ENCODE data around the gene CIC.
A peak's percentile ranks its signal among the peaks of the same experiment; 100 is the strongest.

Gene CIC

DNA sequence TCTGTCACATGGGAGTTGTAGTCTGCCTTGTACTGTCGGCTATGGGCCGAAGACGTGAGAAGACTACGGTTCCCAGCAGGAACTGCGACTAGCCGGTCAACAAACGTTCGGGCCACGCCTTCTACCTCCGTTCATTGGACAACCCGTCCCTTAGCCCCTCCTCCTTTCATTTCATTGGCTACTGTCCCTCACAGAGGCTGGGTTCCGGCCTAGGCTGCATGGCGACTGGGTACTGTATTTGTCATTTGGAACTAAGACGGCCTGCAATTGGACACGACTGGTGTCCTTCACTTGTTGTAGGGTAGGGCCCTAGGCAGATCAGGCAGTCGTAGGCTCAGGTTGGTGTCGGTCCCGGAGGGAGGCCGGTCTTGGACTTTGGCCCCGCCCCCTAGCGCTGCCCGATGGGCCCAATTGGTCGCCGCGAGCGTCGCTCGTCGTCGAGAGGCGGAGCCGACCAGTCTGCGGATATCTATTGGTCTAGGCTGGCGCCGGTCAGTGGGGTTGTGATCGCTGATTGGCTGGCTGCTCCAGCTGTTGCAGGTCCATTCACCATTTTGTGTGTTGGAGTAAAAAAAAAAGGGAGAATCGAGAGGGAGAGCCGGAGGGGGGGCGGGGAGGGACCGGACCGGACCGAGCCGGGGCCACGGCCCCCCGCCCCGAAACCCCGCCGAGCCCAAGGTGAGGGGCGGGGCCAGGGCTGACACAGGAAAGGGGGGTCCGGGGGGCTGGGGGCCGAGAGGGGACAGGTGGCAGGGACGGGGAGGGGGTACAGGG lies at the start of gene CIC:
CIC (plus strand) TSS at position 549 of the 774 bp plus-strand sequence. CDS start 2,532 bp downstream, outside the sequence.
- DNase-seq (ENCODE audit: low read depth): peak; percentile 97

DNA sequence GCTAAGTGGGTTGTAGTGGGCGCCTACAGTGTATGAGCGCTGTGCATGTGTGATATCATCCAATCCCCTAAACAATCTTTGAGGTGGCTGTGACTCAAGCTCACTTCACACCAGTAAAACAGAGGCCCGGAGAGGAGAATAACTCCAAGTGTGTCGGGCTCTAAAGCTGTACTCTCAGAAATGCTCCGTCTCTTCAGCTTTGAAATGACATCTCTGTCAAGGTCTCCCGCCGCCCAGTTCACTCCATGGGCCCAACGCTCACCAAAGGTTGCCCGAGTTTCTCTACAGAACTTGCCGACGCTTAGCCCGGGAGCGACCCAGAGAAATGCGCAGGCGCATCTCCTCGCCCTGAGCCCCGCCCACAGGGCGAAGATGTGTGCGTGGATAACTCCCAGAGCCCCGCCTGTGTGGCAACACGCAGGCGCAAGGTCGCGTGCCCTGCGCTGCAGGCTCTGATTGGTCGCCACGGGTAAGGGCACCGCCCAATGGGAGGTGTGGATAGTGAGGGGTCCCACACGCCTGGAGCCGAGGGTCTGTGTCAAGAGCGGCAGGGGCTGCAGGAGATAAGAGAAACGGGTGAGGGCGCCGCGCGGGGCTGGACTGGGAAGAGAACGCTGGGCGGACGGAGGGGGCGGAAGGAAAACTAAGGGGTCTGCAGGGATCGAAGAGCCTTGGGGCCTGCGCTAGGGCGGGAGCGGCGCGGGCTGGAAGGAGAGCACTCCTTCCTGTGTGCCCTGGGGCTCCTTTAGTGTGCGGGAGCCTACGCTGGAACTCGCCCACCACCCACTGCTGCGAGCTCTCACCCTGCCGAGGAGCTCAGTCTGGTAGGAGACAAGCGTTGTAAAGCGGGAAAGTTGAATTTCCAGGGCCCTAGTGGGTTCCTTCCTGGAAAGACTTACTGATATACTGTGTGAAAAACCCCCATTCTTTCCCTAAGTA lies 49.0 kb upstream of the CIC start, which contains the start of gene ZNF526:
ZNF526 (plus strand) TSS at position 501 of the 939 bp plus-strand sequence. CDS start 4,092 bp downstream, outside the sequence.
- DNase-seq (ENCODE audit: low read depth): peak; percentile 96

DNA sequence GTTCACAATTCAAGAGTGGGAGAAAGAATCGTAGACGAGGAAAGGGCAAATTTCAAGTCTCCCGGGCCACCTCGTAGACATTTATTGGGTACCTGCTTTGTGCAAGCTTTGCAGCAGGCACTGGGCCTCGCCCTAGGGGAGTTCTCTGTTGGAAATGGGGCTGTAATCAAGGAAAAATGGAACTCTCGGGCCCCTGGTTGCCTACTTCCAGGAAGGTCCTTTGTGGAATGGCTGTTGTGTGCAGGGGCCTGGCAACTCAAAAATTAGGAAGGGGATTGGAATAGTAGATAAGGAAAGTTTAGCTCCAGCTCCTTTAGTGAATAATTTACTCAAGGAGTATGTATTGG lies 48.3 kb upstream of the CIC start:
- no peak for DNase-seq (ENCODE audit: low read depth)

DNA sequence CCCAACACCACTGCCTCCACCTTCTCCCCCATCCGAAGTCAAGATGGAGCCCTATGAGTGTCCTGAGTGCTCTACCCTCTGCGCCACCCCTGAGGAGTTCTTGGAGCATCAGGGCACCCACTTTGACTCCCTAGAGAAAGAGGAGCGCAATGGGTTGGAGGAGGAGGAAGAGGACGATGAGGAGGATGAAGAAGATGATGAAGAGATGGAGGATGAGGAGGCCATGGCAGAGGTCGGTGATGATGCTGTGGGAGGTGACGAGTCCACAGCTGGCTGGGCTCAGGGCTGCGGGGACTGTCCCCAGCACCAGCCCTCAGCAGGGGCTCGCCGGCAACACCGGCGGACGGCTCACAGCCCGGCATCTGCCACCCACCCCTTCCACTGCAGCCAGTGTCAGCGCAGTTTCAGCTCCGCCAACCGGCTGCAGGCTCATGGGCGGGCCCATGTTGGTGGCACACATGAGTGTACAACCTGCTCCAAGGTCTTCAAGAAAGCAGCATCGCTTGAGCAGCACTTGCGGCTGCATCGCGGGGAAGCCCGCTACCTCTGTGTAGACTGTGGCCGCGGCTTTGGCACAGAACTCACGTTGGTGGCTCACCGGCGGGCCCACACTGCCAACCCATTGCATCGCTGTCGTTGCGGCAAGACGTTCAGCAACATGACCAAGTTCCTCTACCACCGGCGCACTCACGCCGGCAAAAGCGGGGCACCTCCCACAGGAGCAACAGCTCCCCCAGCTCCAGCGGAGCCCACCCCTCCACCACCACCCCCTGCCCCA lies 43.9 kb upstream of the CIC start:
- no peak for DNase-seq (ENCODE audit: low read depth)

DNA sequence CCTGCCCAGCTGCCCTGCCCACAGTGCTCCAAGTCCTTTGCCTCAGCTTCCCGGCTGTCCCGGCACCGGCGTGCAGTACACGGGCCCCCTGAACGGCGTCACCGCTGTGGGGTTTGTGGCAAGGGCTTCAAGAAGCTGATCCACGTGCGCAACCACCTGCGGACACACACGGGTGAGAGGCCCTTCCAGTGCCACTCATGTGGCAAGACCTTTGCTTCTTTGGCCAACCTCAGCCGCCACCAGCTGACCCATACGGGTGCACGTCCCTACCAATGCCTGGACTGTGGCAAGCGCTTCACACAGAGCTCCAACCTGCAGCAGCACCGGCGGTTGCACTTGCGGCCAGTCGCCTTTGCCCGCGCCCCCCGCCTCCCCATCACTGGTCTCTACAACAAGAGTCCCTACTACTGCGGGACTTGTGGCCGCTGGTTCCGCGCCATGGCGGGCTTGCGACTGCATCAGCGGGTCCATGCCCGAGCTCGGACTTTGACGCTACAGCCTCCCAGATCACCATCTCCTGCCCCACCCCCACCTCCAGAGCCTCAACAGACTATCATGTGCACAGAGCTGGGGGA lies 43.2 kb upstream of the CIC start:
- no peak for DNase-seq (ENCODE audit: low read depth)

DNA sequence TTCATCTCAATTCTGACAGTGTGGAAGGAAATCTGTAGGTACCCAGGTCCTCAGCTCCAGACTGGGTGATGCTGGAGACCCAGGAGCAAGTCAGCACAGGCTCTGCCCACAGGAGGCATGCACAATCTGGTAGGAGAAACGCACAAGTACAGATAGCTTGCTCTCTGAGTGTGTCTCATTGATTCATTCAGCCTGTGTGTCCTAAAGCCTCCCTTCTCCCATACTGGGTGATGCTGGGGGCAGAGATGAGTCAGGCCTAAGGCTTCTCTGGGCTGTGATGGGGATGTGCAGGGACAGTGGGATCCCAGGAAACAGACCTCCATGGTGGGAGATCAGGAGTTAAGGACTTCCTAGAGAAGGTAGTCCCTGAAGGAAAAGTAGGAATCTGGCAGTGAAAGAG lies 42.2 kb upstream of the CIC start:
- no peak for DNase-seq (ENCODE audit: low read depth)

DNA sequence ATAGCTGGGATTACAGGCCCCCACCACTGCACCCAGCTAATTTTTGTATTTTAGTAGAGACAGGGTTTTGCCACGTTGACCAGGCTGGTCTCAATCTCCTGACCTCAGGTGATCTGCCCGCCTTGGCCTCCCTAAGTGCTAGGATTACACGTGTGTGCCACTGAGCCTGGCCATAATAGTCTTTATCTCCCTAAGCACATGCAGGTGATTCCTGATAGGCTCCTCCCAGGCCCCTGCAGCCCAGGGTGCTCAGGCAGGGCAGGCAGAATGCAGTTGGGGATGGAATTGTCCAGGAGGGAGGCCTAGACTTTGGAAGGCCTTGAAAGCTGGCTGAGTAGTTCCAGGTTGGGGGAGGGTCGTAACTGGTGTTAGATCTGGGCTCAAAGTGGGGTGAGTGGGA lies 40.4 kb upstream of the CIC start:
- DNase-seq (ENCODE audit: low read depth): no peak

DNA sequence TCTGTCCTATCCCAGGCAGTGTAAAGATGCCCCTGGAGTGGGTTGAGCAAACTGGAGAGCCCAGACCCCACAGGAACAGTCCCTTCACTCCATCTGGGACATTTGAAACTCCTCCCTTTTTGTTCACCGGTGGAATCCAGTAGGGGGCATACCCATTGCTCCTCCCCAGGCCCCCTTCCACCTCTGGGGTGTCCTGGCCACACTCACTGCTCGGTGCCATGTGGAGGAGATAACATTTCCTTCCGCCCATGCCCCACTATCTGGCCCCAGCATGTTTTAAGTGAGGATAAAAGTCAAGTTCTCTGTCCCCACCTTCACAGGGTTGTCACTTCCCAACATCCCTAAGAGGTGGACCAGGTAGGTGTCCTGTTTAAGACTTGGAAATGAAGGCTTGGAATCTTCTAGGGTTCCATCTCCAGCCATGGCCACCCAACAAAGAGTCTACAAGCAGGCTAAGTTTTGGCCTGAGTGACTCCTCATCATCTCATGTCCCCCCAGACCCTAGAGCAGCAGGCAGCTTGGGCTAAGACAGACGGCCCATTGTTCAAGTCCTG lies 39.7 kb upstream of the CIC start:
- DNase-seq (ENCODE audit: low read depth): no peak

DNA sequence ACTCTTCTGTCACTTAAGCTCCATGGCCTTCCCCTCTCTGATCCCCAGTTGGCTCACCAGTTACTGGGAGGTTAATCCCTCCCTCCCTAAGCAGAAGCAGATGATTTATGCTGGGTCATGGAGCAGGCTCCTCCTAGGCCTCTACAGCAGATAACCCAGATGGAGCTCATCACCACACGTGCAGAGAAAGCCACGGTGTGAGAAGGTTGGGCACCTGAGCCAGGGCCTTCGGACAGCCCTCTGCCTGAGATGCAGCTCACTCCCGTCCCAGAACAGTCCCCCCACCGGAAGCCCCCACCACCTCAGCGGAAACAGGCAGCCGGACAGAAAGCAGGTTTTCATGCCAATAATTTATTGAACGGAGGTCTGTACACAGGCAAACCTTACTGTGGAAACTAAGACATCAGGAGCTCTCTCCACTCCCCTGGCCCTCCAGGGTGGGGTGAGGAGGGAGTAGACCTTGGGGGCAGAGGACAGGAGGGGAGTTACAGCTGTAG lies 39.1 kb upstream of the CIC start:
- DNase-seq (ENCODE audit: low read depth): no peak

DNA sequence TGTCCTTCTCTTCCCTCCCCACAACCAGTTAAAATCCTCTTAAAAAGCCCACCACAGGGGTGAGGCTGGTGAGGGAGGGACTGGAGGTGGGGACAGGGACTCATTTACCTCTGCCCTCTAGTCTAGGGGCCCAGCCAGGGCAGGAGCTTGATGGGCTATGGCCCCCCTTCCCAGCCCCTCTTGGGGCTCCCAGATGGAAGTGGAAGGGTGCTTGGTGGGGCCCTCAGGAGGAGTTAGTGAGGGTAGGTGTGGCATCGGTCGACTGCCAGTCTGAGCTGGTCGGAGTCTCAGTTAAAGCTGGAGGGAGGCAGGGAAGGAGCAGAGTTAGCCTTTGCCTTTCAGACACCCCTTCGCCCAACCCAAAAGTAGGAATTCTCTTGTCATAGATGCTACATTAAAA lies 38.5 kb upstream of the CIC start:
- no peak for DNase-seq (ENCODE audit: low read depth)

DNA sequence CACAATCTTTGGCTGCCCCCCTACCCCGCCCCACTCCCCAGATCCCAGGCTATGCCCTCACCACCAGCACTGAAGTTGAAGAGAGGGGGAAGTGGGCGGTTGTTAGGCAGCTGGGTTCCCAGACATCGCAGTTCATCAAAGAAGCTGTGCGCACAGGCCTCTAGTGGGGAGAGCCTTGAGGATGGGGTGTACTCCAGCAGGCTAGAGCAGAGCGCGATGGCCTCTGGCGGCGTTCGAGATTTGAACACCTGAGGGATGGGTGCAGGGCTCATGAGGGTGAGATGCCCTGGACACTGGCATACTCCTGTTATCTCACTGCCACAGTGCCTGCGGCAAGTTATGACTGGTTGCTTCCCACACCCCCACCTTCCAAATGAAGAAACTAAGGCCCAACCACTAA lies 36.6 kb upstream of the CIC start:
- DNase-seq (ENCODE audit: low read depth): no peak

DNA sequence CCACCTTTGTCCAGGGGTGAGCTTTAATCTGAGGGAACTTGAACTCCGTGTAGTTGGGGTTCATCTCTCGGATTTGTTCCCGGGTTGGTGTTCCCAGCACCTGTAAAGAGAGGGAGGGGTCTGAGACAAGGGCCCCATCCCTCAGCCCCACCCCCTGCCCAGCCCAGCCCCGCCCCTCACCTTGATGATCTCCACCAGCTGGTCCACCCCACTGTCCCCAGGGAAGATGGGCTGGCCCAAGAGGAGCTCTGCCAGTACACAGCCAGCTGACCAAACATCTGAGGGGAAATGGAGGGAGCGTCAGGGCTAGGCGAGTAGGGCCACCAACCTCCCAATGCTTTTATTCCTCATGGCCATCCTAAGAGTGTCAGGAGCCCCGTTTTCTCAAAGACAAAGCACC lies 35.9 kb upstream of the CIC start:
- no peak for DNase-seq (ENCODE audit: low read depth)

DNA sequence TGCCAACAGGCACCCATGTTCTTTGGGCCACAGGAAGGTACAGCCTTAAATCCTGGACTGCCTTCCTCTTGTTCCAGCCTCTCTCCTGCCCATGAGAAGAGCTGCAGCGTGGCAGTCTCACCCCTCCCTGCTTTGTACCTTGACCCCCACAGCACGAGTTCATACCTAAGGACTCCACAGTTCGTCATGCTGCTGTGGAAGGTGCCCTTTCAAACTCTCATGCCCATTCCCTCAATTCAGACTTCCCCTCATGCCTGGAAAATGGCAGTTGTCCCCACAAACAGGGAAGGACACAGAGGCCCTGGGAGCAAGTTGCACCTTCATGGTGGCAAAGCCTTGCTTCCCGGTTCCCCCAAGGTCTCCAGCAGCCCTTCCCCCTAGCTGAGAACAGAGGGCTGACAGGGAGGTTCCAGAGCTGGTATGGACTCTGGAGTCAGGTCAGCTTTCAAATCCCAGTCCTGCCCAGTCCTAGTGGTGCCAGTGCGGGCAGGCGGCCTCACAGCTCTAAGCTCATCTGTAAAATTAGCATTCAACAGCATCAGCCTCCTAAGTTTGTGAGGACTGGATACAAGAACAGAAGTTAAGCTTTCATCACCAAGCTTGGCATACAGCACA lies 35.3 kb upstream of the CIC start:
- no peak for DNase-seq (ENCODE audit: low read depth)

DNA sequence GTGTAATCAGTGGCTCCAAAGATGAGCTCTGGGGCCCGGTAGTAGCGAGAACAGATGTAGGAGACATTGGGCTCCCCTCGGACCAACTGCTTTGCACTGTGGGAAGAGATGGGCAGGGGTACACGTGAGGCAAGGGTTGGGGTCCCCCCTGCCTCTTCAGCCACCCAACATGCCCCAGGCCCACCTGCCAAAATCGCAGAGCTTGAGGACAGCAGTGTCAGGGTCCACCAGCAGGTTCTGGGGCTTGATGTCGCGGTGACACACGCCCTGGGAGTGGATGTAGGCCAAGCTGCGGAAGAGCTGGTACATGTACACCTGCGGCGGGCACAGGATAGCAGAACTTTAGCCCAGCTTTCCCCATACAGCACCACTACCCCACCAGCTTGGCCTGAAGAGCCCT lies 34.7 kb upstream of the CIC start:
- no peak for DNase-seq (ENCODE audit: low read depth)

DNA sequence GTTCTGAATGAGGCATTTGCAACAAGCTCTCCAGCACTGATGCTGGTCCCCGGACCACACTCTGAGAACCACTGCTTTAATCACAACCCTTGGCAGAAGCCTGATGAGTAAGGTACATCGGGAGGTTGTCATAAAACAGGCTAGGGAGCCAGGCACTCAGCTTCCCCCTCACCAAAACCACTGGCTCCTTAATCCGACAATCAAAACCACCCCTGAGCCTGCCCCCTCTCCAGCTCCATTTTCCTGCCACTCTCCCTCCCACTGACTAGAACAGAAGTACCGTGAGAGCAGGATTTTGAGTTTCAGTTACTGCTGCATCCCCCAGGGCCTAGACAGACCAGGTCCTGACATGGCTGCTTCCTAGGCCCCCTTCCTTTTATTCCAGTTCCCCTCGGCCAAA lies 33.9 kb upstream of the CIC start:
- no peak for DNase-seq (ENCODE audit: low read depth)

DNA sequence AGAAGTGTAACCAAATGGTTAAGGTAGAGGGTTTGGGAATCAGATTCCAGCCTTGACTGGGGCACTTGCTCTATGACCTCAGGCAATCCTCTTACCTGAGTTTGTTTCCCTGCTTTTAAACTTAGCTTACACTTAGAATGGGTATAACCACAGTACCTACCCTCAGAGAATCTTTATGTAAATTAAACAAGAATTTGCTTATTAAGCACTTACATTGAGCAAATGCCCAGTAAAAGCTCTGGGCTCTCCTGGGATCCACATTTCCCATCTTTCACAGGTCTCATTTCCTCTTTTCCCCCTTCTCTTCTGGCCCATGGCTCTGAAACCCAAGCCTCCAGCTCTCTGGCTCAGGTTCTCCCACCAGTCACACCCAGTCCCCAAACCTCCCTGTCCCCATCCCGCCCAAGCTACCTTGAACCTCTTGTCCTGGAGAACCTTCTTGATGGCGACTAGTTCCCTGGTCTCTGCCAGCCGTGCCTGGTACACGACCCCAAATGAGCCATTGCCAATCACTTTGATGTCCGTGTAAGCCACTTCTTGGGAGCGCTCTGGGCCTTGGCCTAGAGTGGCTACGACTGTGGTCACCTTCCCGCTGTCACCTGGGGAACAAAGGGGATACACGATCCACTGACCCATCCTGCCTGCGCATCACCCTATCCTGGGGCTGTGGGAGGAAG lies 29.4 kb upstream of the CIC start:
- DNase-seq (ENCODE audit: low read depth): no peak

DNA sequence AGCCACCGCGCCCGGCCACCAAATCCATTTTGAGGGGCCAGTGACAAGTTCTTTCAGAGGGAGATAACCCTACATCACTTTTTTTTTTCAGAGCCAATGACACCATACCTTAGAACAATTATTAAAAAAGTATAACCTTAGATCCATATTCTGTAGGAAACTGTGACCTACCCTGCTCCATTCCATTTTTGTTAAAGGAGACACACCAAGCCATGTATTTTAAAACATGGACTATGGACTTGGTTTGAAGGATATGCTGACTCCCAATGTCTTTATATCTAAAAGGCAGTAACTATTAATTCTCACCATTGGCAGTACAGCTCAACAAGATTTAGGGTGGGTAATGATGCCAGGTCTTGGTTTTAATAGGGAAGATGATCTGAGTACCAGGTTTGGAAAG lies 27.8 kb upstream of the CIC start:
- no peak for DNase-seq (ENCODE audit: low read depth)

DNA sequence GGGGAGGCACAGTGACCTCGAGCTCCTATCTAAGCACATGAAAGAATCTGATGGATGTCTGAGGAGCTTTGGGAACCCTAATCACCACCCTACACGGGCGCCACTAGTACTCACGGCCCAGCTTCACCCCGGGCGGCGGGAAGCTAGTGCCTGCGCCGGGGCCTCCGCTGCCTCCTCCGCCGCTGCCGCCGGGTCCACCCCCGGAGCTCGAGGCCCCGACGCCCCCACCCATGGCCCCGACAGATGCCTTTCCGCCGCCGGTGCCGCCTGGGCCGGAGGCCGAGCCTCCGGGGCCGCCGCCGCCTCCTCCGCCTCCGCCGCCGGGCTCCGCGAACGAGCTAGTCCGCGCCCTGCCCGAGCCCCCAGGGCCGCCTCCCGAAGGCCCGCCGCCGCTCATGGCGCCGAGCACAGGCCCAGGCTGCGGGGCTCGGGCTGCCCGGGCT lies 27.0 kb upstream of the CIC start:
- DNase-seq (ENCODE audit: low read depth): no peak

DNA sequence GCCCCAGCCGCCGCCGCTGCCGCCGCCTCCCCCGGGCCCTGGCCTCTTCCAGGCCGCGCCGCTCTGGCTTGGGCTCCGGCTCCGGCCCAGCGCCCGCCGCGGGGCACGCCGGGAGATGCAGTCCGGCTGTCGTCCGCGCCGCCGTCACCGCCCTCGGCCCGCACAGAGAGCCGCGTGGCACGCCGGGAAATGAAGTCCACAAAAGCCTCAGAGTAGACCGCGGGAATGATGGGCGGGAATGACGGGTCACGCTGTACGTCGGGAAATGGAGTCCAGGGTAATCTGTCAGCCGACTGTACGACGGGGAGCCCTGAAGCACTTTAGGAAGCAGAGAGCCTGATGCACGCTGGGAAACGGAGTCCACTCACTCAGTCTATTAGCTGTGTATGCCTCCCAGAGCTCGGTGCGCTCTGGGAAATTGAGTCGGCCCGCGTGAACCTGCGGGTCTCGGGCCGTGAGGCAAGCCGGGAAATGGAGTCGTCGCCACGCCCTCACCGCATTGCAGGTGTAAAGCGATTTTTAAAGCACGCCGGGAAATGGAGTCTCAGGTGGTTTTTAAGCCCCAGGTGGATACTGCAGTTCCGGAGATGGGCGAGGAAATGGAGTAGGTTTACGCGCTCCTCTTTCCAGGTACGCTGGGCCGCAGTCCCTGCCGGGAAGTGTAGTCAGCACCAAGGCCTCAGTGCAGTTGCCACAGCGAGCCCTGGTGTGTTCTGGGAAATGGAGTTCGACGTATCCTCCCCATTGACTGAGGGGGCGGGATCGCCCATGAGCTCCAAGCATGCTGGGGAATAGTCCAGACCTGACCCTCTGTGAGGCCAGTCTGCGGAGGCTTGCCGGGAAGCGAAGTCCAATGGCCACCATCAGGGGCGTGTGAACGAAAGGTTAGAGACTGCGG lies 26.3 kb upstream of the CIC start, which contains the start of gene GSK3A:
GSK3A (minus strand) TSS at position 91 of the 898 bp plus-strand sequence. CDS start 137 bp downstream, outside the sequence.
- peak; percentile 92 for DNase-seq (ENCODE audit: low read depth)

All from stimulated activated CD8-positive, alpha-beta memory T cell treated with anti-CD3 and anti-CD28 coated beads, Interleukin-4, amount 100 ng/mL, for 24 hours (primary cell).